AG20443 (cell line): Measurements from ENCODE around the gene AHNAK.
A peak's percentile ranks its signal among the peaks of the same experiment; 100 is the strongest.
"Not testable (repeated sequence)": the region's sequence is repeated elsewhere in the genome, so short reads cannot be mapped to it uniquely, and the experiment has no call there.

Experiments used
- DNase-seq: peaks from one replicate; pipeline ENCODE4 v3.0.0; 2012; ENCODE audit warnings: low spot score, mixed read lengths

Gene AHNAK

GRCh38 chr11:62458212-62459002 is 88.2 kb downstream of the AHNAK start:
- DNase-seq: peak; percentile 19

GRCh38 chr11:62457478-62457877 is 89.1 kb downstream of the AHNAK start:
- no peak for DNase-seq

GRCh38 chr11:62456630-62457029 is 90.0 kb downstream of the AHNAK start:
- DNase-seq: no peak

- no peak for DNase-seq
These were observed 93.7 kb downstream of the AHNAK start for GRCh38 chr11:62452839-62453468.

- DNase-seq: no peak
These were observed 94.3 kb downstream of the AHNAK start for GRCh38 chr11:62452261-62452660.

GRCh38 chr11:62451241-62451621 is 95.4 kb downstream of the AHNAK start:
- DNase-seq: no peak

GRCh38 chr11:62450543-62451240 is 95.9 kb downstream of the AHNAK start:
- DNase-seq: no peak

- not testable (repeated sequence) for DNase-seq
These were observed 96.7 kb downstream of the AHNAK start for GRCh38 chr11:62449912-62450311.

GRCh38 chr11:62449451-62449851 is 97.2 kb downstream of the AHNAK start:
- DNase-seq: no peak

- no peak for DNase-seq
These were observed 100.5 kb downstream of the AHNAK start for GRCh38 chr11:62446091-62446490.

- peak; percentile 52 for DNase-seq
These were observed 101.3 kb downstream of the AHNAK start for GRCh38 chr11:62445314-62445740.

GRCh38 chr11:62444835-62445234 is 101.8 kb downstream of the AHNAK start:
- DNase-seq: no peak

GRCh38 chr11:62444236-62444833 is 102.3 kb downstream of the AHNAK start:
- DNase-seq: peak; percentile 94

GRCh38 chr11:62443390-62444235 is 103.0 kb downstream of the AHNAK start:
- peak; percentile 83 for DNase-seq

- DNase-seq: peak; percentile 79
These were observed 106.6 kb downstream of the AHNAK start for GRCh38 chr11:62439785-62440602.

GRCh38 chr11:62438641-62439040 is 108.0 kb downstream of the AHNAK start:
- no peak for DNase-seq

GRCh38 chr11:62437616-62438015 is 109.0 kb downstream of the AHNAK start:
- DNase-seq: no peak

- no peak for DNase-seq
These were observed 110.6 kb downstream of the AHNAK start for GRCh38 chr11:62435846-62436660.

- DNase-seq: no peak
These were observed 112.7 kb downstream of the AHNAK start for GRCh38 chr11:62433904-62434276.
